ENCODE results near the gene OGN. TPM values are rescaled to one million over a fixed set of nuclear protein-coding genes. Genes with fewer than 3 reads are reported as not detected.
"Not testable (repeated sequence)": the region's sequence is repeated elsewhere in the genome, so short reads cannot be mapped to it uniquely, and the experiment has no call there.

The OGN gene
- total RNA-seq, 2 experiments from 2014 or later = not detected

DNA sequence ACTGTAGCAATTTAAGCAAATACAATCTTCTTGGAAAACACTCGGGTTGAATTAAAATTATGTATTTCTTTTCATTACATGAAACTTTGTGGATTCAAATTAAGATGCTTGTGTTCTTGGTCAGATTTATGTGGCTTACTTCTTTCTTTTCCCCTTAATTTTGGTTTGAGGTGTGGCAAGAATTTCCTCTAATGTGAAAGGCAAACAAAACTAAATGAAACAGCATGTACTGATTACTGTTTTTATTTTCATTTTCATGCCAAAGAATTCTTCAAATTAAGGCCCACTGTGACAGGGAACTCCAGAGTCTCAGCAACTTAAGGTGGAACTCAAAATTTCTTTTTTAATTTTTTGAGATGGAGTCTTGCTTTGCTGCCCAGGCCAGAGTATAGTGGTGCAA lies 20.0 kb upstream of the OGN start, which contains the start of gene OMD:
Gene OMD (minus strand): TSS at position 132 of the 400 bp plus-strand sequence. CDS start 6,913 bp downstream, outside the sequence.
- Mint-ChIP-seq H3K27ac (no peak within 1 kb of the TSS), H3K9me3 (no peaks in the 10 kb centered on the region), H3K27me3 (no peaks in the 10 kb centered on the region), H3K4me3 (no peak within 1 kb of the TSS), H3K36me3 (ENCODE audit: low read depth) (no peaks in the 10 kb centered on the region), H3K4me1 (peaks cover 4% of the 10 kb centered on the region)
- ChIA-PET CTCF (no interaction called here), POLR2A (no interaction called here)
- DNase-seq = no peak

DNA sequence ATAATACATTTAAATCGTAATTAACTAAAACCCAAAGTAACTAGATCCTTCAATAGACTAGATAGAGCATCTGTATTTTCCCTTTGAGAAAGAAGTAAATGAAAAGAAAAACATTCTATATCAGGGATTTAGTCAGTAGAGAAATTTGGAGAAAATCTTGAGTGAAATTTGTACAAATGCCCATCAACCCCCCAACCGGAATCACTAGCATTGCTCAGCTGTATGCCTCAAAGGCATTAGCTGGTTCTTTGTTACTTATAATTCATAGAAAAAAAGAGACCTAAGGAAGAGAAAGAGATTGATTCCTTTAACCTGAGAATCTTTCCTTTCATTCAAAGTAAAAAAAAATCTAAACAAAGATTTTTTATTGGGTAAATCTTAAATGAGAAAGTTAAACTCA lies 19.2 kb upstream of the OGN start:
- no peaks in the 10 kb centered on the region for H3K36me3 Mint-ChIP-seq (ENCODE audit: low read depth)
- CTCF ChIA-PET = no interaction called here
- H3K4me1 Mint-ChIP-seq = peaks cover 4% of the 10 kb centered on the region
- no peaks in the 10 kb centered on the region for H3K27me3 Mint-ChIP-seq
- H3K4me3 Mint-ChIP-seq = no peak overlapping the region
- no peak for DNase-seq
- no peak overlapping the region for H3K27ac Mint-ChIP-seq
- no peaks in the 10 kb centered on the region for H3K9me3 Mint-ChIP-seq
- POLR2A ChIA-PET = no interaction called here

DNA sequence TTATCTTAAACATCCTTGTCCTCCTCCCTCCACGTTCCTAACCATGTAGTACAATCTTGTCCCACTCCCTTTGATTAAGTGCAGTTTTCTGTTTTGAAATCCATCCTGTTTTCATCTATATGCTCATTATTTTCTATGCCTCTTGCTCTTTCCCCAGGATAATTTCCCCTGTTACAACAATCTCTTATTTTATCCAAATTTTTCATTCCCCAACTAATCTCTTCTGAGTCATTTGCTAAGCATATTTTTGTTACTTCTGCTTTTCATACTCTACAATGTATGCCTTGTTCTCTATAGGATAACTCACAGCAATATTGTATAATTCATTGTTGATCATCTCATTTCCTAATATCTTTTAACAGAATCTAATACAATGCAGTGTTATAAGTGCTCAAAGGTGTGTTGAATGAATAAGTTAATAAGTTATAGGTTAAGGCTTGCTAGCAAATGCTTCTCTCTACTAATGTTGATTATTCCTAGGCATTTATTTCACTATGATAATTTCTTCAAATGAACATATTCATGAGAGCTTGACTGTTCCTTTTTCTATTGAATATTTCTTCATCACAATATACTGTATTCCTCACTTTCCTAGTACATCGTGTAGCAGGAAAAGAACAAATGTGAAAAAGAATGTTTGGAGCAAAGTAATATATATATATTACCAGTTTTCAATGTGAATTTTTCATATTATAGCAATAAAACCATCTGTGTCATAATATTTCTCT lies 18.4 kb upstream of the OGN start:
- CTCF ChIA-PET = no interaction called here
- no peaks in the 10 kb centered on the region for H3K36me3 Mint-ChIP-seq (ENCODE audit: low read depth)
- no peaks in the 10 kb centered on the region for H3K9me3 Mint-ChIP-seq
- no peak for DNase-seq
- H3K27me3 Mint-ChIP-seq = no peaks in the 10 kb centered on the region
- no peak overlapping the region for H3K4me3 Mint-ChIP-seq
- POLR2A ChIA-PET = no interaction called here
- peaks cover 4% of the 10 kb centered on the region for H3K4me1 Mint-ChIP-seq
- H3K27ac Mint-ChIP-seq = no peak overlapping the region

DNA sequence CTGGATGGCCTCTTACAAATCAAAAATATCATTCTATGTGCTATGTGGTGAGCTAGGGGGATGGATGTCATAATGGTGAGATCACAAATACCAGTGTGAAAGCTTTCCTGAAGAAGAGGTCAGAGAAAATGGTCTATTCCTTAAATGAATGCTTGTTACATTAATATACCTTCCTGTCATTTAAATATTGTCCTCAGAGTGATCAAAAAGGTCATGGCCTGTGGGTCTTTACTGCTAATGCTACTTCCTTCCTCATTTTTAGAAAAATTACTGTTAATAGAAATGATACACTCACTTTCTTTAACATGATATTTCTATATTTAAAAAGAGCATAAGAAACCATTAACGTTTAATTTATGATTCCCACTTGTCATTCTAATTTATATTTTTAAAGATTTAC lies 10.2 kb upstream of the OGN start:
- Mint-ChIP-seq H3K36me3 (ENCODE audit: low read depth) (peaks cover 4% of the 10 kb centered on the region), H3K27me3 (no peaks in the 10 kb centered on the region), H3K4me3 (no peak overlapping the region), H3K9me3 (no peaks in the 10 kb centered on the region), H3K27ac (no peak overlapping the region), H3K4me1 (no peaks in the 10 kb centered on the region)
- CTCF ChIA-PET = interaction anchor here (0.7 kb wide), 1 partner anchor 274 kb away, joined by 3 read pairs; no protein-coding TSS in a partner anchor
- no peak for DNase-seq
- POLR2A ChIA-PET = no interaction called here

DNA sequence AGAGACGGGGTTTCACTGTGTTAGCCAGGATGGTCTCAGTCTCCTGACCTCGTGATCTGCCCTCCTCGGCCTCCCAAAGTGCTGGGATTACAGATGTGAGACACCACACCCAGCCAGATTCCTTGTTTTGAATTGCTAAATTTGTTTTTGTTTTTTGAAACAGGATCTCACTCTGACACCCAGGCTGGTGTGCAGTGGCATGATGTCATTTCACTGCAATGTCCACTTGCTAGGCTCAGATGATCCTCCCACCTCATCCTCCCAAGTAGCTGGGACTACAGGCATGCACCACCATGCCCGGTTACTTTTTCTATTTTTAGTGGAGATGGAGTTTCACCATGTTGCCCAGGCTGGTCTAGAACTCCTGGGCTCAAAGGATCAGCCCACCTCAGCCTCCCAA lies 6.8 kb upstream of the OGN start:
- DNase-seq; H3K9me3 Mint-ChIP-seq; POLR2A ChIA-PET; H3K36me3 Mint-ChIP-seq (ENCODE audit: low read depth); H3K27me3 Mint-ChIP-seq; CTCF ChIA-PET; H3K4me3 Mint-ChIP-seq; H3K27ac Mint-ChIP-seq: not testable (repeated sequence)
- H3K4me1 Mint-ChIP-seq = peaks cover 12% of the 10 kb centered on the region

DNA sequence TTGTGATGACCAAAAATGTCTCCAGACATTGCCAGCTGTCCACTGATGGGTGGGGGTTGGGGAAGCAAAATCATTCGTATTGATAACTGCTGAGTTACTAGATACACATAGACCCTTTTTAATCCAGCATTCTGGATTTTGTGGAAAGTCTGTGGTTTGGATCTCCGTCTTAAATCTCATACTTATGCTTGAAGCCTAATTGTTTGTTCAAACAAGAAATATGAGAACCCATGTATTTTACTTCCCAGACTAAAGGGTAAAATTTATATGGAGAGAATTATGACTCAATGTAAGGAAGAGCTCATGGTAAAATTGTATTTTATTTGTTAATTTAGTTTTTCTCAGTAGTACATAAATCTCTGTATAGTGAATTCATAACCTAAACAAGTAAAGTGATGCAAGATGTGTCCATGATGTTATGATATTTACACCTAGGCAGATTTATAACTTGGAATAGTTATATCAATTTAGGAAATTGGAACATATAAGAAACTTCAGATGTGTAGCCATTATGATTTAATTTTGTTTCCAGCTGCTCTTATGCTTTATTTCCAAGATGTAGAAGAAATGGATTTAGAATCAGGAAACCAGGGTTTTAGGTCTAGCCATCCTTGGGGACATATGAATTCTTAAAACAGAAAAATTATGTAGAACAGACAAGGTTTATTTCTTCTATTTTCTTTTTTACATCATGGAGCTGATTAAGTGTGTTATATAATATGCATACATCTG lies 4.5 kb upstream of the OGN start:
- POLR2A ChIA-PET = interaction anchor here (0.6 kb wide), 1 partner anchor 361 kb away, joined by 3 read pairs; no protein-coding TSS in a partner anchor
- CTCF ChIA-PET = no interaction called here

DNA sequence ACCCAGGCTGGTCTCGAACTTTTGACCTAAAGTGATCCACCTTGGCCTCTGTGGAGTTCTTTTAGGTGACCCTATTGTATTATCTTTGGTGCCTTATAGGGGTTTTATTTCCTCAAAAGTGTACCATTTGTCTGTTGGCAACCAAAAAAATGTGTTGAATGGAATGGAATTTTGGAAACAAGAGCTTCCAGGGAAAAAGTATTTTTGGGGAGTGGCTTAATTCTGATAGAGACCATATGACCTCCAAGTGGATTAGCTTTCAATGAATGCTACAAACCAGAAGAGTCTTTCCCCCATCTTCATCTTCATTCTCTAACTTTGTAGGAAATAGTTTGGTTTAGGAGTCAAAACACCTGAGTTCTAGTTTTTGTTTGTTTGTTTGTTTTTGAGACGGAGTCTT lies 3.4 kb upstream of the OGN start:
- ChIA-PET CTCF (interaction anchor here (1.5 kb wide), 1 partner anchor 28 kb away, joined by 3 read pairs; no protein-coding TSS in a partner anchor), POLR2A (interaction anchor here (1.6 kb wide), 1 partner anchor 82 kb away, joined by 7 read pairs; the partner anchor contains the start of genes CENPP and NOL8)
- Mint-ChIP-seq H3K4me1 (peaks cover 24% of the 10 kb centered on the region), H3K36me3 (ENCODE audit: low read depth) (peaks cover 4% of the 10 kb centered on the region), H3K9me3 (no peaks in the 10 kb centered on the region), H3K27ac (no peak overlapping the region), H3K27me3 (no peaks in the 10 kb centered on the region), H3K4me3 (no peak overlapping the region)
- no peak for DNase-seq

More for the DNA sequence above, 4.5 kb upstream of the OGN start:
- peaks cover 4% of the 10 kb centered on the region for H3K36me3 Mint-ChIP-seq (ENCODE audit: low read depth)
- no peak overlapping the region for H3K27ac Mint-ChIP-seq
- no peak for DNase-seq
- H3K9me3 Mint-ChIP-seq = no peaks in the 10 kb centered on the region
- H3K4me1 Mint-ChIP-seq = peaks cover 24% of the 10 kb centered on the region
- no peak overlapping the region for H3K4me3 Mint-ChIP-seq
- no peaks in the 10 kb centered on the region for H3K27me3 Mint-ChIP-seq

DNA sequence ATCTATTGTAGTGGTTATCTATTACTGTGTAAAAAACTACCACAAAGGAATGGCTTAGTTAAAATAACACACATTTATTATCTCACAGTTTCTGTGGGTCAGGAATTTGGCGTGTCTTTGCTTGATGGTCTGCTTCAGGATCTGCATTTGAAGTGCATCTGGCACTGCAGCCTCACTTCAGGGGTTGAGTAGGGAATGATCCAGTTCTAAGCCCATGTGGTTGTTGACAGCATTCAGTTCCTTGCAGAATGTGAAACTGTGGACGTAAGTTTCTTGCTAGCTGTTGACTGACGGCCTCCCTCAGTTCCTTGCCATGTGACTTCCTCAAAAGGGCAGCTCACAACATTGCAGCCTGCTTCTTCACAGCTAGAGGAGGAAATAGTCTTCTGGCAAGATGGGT lies 2.1 kb upstream of the OGN start:
- Mint-ChIP-seq H3K4me1 (peaks cover 24% of the 10 kb centered on the region), H3K27me3 (no peaks in the 10 kb centered on the region), H3K27ac (peak overlapping the region; percentile 54), H3K36me3 (ENCODE audit: low read depth) (no peaks in the 10 kb centered on the region), H3K4me3 (peak overlapping the region; percentile 25), H3K9me3 (no peaks in the 10 kb centered on the region)
- ChIA-PET POLR2A (interaction anchor here (1.0 to 1.6 kb wide), 2 partner anchors 14 to 81 kb away, joined by 3 to 7 read pairs; partner anchors contain the start of genes CENPP and NOL8), CTCF (interaction anchor here (1.3 to 2.1 kb wide), 3 partner anchors 30 to 385 kb away, joined by 3 to 5 read pairs (median 3); no protein-coding TSS in a partner anchor)
- peak; percentile 51 for DNase-seq

DNA sequence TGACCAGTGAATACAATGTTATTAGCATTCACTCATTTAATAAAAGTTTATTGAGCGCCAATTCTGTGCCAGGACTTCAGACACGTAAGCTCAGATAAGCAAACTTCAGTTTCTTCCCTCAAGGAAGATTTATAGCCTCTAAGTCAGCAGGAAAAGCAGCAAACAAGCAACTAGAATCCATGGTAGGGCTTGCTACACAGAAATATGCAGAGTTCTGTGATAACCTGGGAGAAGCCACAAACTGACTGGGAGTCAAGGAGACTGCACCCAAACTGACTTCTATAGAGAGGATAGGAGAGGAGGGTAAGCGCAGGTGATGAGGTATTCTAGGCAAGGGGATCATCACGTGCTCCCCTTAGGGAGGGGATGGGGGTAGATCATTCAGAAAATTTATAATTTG lies 1.4 kb upstream of the OGN start:
- no peaks in the 10 kb centered on the region for H3K9me3 Mint-ChIP-seq
- H3K27me3 Mint-ChIP-seq = no peaks in the 10 kb centered on the region
- H3K4me3 Mint-ChIP-seq = no peak overlapping the region
- peaks cover 24% of the 10 kb centered on the region for H3K4me1 Mint-ChIP-seq
- CTCF ChIA-PET = interaction anchor here (2.1 kb wide), 1 partner anchor 385 kb away, joined by 5 read pairs; no protein-coding TSS in a partner anchor
- POLR2A ChIA-PET = no interaction called here
- DNase-seq = no peak
- no peaks in the 10 kb centered on the region for H3K36me3 Mint-ChIP-seq (ENCODE audit: low read depth)
- peak overlapping the region; percentile 18 for H3K27ac Mint-ChIP-seq

DNA sequence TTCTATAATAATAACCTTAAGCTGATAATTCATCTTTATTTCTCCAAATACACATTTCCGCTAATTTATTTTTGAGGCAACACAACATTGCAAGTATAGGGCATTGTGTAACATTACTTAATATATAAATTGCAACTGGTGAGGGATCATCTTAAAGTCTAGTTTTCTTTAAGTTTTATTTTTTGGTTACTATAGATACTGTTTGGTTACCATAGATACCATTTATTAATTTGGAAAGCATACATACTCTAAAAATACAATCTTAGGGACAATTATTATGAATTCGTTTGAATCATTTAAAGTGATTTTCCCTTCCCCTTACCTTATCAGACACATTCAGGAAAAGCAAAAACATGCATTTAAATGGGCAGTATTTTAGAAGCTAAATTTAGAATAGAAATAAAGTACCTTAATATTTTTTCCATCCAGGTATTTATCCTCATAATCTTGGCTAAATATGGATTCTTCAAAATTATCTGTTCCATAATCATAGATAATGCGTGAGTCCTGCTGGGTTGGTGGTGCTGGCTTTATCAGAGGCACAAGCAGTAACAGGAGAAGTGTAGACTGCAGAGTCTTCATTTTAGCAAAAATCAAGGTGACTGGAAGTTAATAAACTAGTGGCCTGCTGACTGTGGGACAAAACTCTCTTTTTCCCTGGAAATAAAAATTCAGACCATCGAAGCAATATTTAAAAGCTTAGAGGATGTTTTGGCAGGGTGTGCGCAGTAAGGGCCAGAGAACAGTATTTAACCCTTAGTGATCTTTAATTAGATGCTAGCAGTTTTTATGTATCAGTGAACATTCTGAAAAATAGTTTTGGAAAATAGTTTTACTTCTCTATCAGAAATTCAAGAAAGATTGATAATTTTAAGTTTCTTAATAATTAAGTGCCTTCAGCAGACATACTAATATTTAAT lies 1.3 kb downstream of the OGN start:
- no peak for DNase-seq
- ChIA-PET POLR2A (no interaction called here), CTCF (no interaction called here)
- Mint-ChIP-seq H3K27me3 (no peaks in the 10 kb centered on the region), H3K4me3 (no peak overlapping the region), H3K36me3 (ENCODE audit: low read depth) (no peaks in the 10 kb centered on the region), H3K4me1 (peaks cover 24% of the 10 kb centered on the region), H3K9me3 (no peaks in the 10 kb centered on the region), H3K27ac (no peak overlapping the region)

DNA sequence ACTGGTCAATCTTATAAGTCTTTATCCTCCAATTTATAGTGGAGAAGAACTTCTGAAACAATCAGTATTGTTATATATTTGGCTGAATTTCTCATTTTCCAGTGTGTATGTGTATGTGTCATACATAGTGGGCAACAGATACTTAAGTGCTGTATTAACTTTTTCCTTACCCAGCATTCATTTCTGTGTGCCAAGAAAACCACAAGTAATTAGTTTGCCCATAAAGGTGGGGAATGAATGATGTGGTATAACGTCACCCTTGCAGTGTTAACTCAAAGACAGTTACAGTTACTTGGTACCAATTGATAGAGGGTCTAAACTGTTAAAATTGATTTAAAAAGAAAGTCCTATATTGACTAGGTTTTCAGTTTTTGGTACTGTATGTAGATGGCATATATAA lies 2.0 kb downstream of the OGN start:
- H3K27ac Mint-ChIP-seq = no peak overlapping the region
- POLR2A ChIA-PET = no interaction called here
- CTCF ChIA-PET = interaction anchor here (1.2 kb wide), 1 partner anchor 264 kb away, joined by 4 read pairs; no protein-coding TSS in a partner anchor
- H3K9me3 Mint-ChIP-seq = no peaks in the 10 kb centered on the region
- H3K36me3 Mint-ChIP-seq (ENCODE audit: low read depth) = no peaks in the 10 kb centered on the region
- H3K4me3 Mint-ChIP-seq = no peak overlapping the region
- H3K27me3 Mint-ChIP-seq = no peaks in the 10 kb centered on the region
- peaks cover 24% of the 10 kb centered on the region for H3K4me1 Mint-ChIP-seq
- DNase-seq = no peak

DNA sequence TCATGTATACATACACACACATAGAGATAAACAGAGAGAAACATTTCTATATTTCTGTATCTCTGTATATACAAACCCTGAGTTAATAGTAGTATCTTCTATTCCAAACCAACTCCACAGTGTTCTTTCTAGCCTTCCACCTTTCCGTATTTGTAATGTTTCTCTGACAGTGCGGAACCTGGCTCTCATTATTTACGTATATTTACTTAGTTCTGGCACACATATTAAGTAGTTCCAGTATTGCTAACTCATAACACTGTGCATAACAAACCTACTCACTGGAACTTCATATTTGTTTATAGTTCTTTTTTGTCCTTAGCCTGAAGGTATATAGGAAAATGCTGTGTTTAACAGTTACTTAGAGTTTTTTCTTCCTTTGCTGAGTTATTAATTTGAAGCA lies 6.5 kb downstream of the OGN start:
- H3K4me3 Mint-ChIP-seq = no peak overlapping the region
- H3K27me3 Mint-ChIP-seq = no peaks in the 10 kb centered on the region
- no peaks in the 10 kb centered on the region for H3K4me1 Mint-ChIP-seq
- no peaks in the 10 kb centered on the region for H3K9me3 Mint-ChIP-seq
- CTCF ChIA-PET = no interaction called here
- no peaks in the 10 kb centered on the region for H3K36me3 Mint-ChIP-seq (ENCODE audit: low read depth)
- H3K27ac Mint-ChIP-seq = no peak overlapping the region
- no peak for DNase-seq
- POLR2A ChIA-PET = no interaction called here

DNA sequence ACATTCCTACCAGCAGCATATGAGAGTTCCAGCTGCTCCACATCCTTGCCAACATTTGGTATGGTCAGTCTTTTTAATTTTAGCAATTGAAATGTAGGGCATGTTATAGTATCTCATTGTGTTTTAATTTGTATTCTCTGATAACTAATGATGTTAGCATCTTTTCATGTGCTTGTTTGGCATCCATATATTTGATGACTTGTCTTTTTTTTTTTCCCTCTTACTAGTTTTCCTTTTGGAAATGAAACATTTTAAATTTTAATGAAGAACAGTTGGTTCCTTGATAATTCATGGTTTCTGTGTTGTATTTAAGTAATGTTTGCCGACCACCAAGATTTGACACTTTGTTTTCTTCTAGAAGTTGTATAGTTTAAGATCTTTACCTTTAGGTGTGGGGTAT lies 8.8 kb downstream of the OGN start:
- Mint-ChIP-seq H3K27ac (no peak overlapping the region), H3K36me3 (ENCODE audit: low read depth) (no peaks in the 10 kb centered on the region), H3K4me3 (no peak overlapping the region), H3K27me3 (no peaks in the 10 kb centered on the region), H3K4me1 (no peaks in the 10 kb centered on the region), H3K9me3 (no peaks in the 10 kb centered on the region)
- POLR2A ChIA-PET = no interaction called here
- no peak for DNase-seq
- CTCF ChIA-PET = no interaction called here
